Astrocyte of the hippocampus (primary cell): ENCODE results near the gene PPP2R1B.
"Not testable (repeated sequence)": the region's sequence is repeated elsewhere in the genome, so short reads cannot be mapped to it uniquely, and the experiment has no call there.

ENCODE experiments used
- DNase-seq: peaks from one replicate; pipeline ENCODE4 v3.0.0; 2011; ENCODE audit warnings: low read depth, low spot score

Gene PPP2R1B

GRCh38 chr11:111782109-111782741 lies 16.0 kb upstream of the PPP2R1B start:
- DNase-seq: no peak

- DNase-seq: no peak
Measured at GRCh38 chr11:111779118-111779517, 12.9 kb upstream of the PPP2R1B start.

GRCh38 chr11:111778047-111778558 lies 11.9 kb upstream of the PPP2R1B start:
- no peak for DNase-seq

- peak; percentile 82 for DNase-seq
Measured at GRCh38 chr11:111777094-111778046, 11.2 kb upstream of the PPP2R1B start.

- no peak for DNase-seq
Measured at GRCh38 chr11:111776398-111777093, 10.4 kb upstream of the PPP2R1B start.

- DNase-seq: peak; percentile 27
Measured at GRCh38 chr11:111774955-111775710, 8.9 kb upstream of the PPP2R1B start.

GRCh38 chr11:111772535-111772934 lies 6.3 kb upstream of the PPP2R1B start:
- no peak for DNase-seq

- not testable (repeated sequence) for DNase-seq
Measured at GRCh38 chr11:111771205-111771604, 5.0 kb upstream of the PPP2R1B start.

- DNase-seq: no peak
Measured at GRCh38 chr11:111770581-111771134, 4.5 kb upstream of the PPP2R1B start.

- DNase-seq: no peak
Measured at GRCh38 chr11:111766834-111767142, 599 bp upstream of the PPP2R1B start.

GRCh38 chr11:111765320-111765983 lies 737 bp downstream of the PPP2R1B start:
- peak; percentile 25 for DNase-seq

GRCh38 chr11:111764621-111765020 lies 1.6 kb downstream of the PPP2R1B start:
- peak; percentile 14 for DNase-seq

GRCh38 chr11:111762981-111763643 lies 3.1 kb downstream of the PPP2R1B start:
- DNase-seq: peak; percentile 27

GRCh38 chr11:111762526-111762925 lies 3.7 kb downstream of the PPP2R1B start:
- DNase-seq: no peak

- no peak for DNase-seq
Measured at GRCh38 chr11:111761036-111761435, 5.2 kb downstream of the PPP2R1B start.

GRCh38 chr11:111759778-111760407 lies 6.3 kb downstream of the PPP2R1B start:
- DNase-seq: no peak

GRCh38 chr11:111759376-111759775 lies 6.8 kb downstream of the PPP2R1B start:
- DNase-seq: no peak

GRCh38 chr11:111756097-111756496 lies 10.1 kb downstream of the PPP2R1B start:
- no peak for DNase-seq

- no peak for DNase-seq
Measured at GRCh38 chr11:111749646-111750045, 16.5 kb downstream of the PPP2R1B start.
